COLO829 (cell line): ENCODE data around the gene OTUD3.
"Not testable (repeated sequence)": the region's sequence is repeated elsewhere in the genome, so short reads cannot be mapped to it uniquely, and the experiment has no call there.

ENCODE experiments used
- DNase-seq: peaks from one replicate; pipeline ENCODE4 v3.0.0; 2012; ENCODE audit warnings: low spot score

OTUD3 gene

GRCh38 chr1:19882111-19883071 is at the start of gene OTUD3:
Gene OTUD3 (plus strand): TSS chr1:19882395. CDS start chr1:19882514, 119 bp downstream.
- DNase-seq = peak; percentile 95

- no peak for DNase-seq
Observed at GRCh38 chr1:19835578-19835977, 46.6 kb upstream of the OTUD3 start.

GRCh38 chr1:19837866-19838265 is 44.3 kb upstream of the OTUD3 start:
- no peak for DNase-seq

- no peak for DNase-seq
Observed at GRCh38 chr1:19840228-19840627, 42.0 kb upstream of the OTUD3 start.

- DNase-seq = no peak
Observed at GRCh38 chr1:19844731-19845495, 37.3 kb upstream of the OTUD3 start.

- DNase-seq = no peak
Observed at GRCh38 chr1:19845555-19845954, 36.6 kb upstream of the OTUD3 start.

GRCh38 chr1:19846338-19846737 is 35.9 kb upstream of the OTUD3 start:
- DNase-seq = no peak

GRCh38 chr1:19847334-19847733 is 34.9 kb upstream of the OTUD3 start:
- not testable (repeated sequence) for DNase-seq

GRCh38 chr1:19849307-19849706 is 32.9 kb upstream of the OTUD3 start:
- DNase-seq = not testable (repeated sequence)

- DNase-seq = no peak
Observed at GRCh38 chr1:19850214-19850613, 32.0 kb upstream of the OTUD3 start.

GRCh38 chr1:19852036-19852435 is 30.2 kb upstream of the OTUD3 start:
- no peak for DNase-seq

GRCh38 chr1:19854866-19855265 is 27.3 kb upstream of the OTUD3 start:
- DNase-seq = no peak

- DNase-seq = no peak
Observed at GRCh38 chr1:19858893-19859292, 23.3 kb upstream of the OTUD3 start.

GRCh38 chr1:19859876-19860275 is 22.3 kb upstream of the OTUD3 start:
- no peak for DNase-seq

- DNase-seq = no peak
Observed at GRCh38 chr1:19860418-19860817, 21.8 kb upstream of the OTUD3 start.

- no peak for DNase-seq
Observed at GRCh38 chr1:19861034-19861433, 21.2 kb upstream of the OTUD3 start.

GRCh38 chr1:19861842-19862530 is 20.2 kb upstream of the OTUD3 start:
- DNase-seq = no peak

- no peak for DNase-seq
Observed at GRCh38 chr1:19862944-19863343, 19.3 kb upstream of the OTUD3 start.

GRCh38 chr1:19864570-19865160 is 17.5 kb upstream of the OTUD3 start:
- DNase-seq = no peak

GRCh38 chr1:19866029-19866428 is 16.2 kb upstream of the OTUD3 start:
- no peak for DNase-seq

GRCh38 chr1:19866758-19867157 is 15.4 kb upstream of the OTUD3 start:
- DNase-seq = no peak

GRCh38 chr1:19868575-19868974 is 13.6 kb upstream of the OTUD3 start:
- DNase-seq = not testable (repeated sequence)
